Stimulated activated naive CD8-positive, alpha-beta T cell treated with anti-CD3 and anti-CD28 coated beads, Interleukin-15, Interleukin-2, amounts not matched to agents 100 ng/mL and 50 ng/mL, for 24 hours (primary cell): ENCODE data around the gene DPF3.
"Not testable (repeated sequence)": the region's sequence is repeated elsewhere in the genome, so short reads cannot be mapped to it uniquely, and the experiment has no call there.

Experiments used
- H3K27ac Mint-ChIP-seq: one replicate; pipeline ENCODE4 v1.8.0; 2021; ENCODE audit warnings: mild to moderate bottlenecking, mixed read lengths
- H3K27me3 Mint-ChIP-seq: one replicate; pipeline ENCODE4 v1.8.0; 2021; ENCODE audit warnings: mixed read lengths
- H3K36me3 Mint-ChIP-seq: one replicate; pipeline ENCODE4 v1.8.0; 2021; ENCODE audit warnings: low read depth, mixed read lengths
- H3K4me1 Mint-ChIP-seq: one replicate; pipeline ENCODE4 v1.8.0; 2021; ENCODE audit warnings: low read depth, mixed read lengths
- H3K4me3 Mint-ChIP-seq: one replicate; pipeline ENCODE4 v1.8.0; 2021; ENCODE audit warnings: mild to moderate bottlenecking, mixed read lengths
- H3K9me3 Mint-ChIP-seq: one replicate; pipeline ENCODE4 v1.8.0; 2021; ENCODE audit warnings: mixed read lengths

Gene DPF3

GRCh38 chr14:72752034-72752412, 141.9 kb downstream of the DPF3 start:
- Mint-ChIP-seq H3K4me1 (no peaks in the 10 kb centered on the region), H3K4me3 (no peak overlapping the region), H3K36me3 (peaks cover 6% of the 10 kb centered on the region), H3K27me3 (no peaks in the 10 kb centered on the region), H3K9me3 (peaks cover 7% of the 10 kb centered on the region), H3K27ac (no peak overlapping the region)

GRCh38 chr14:72751276-72752033, 142.4 kb downstream of the DPF3 start:
- no peak overlapping the region for H3K4me3 Mint-ChIP-seq
- H3K4me1 Mint-ChIP-seq = no peaks in the 10 kb centered on the region
- H3K36me3 Mint-ChIP-seq = peaks cover 6% of the 10 kb centered on the region
- H3K27me3 Mint-ChIP-seq = no peaks in the 10 kb centered on the region
- H3K27ac Mint-ChIP-seq = no peak overlapping the region
- peaks cover 7% of the 10 kb centered on the region for H3K9me3 Mint-ChIP-seq

- H3K4me1 Mint-ChIP-seq, H3K36me3 Mint-ChIP-seq, H3K27me3 Mint-ChIP-seq, H3K9me3 Mint-ChIP-seq, H3K4me3 Mint-ChIP-seq, H3K27ac Mint-ChIP-seq: not testable (repeated sequence)
Observed at GRCh38 chr14:72748921-72749320, 145.0 kb downstream of the DPF3 start.

- H3K36me3 Mint-ChIP-seq = peaks cover 6% of the 10 kb centered on the region
- H3K4me1 Mint-ChIP-seq = no peaks in the 10 kb centered on the region
- peaks cover 7% of the 10 kb centered on the region for H3K9me3 Mint-ChIP-seq
- H3K27me3 Mint-ChIP-seq = no peaks in the 10 kb centered on the region
- no peak overlapping the region for H3K4me3 Mint-ChIP-seq
- no peak overlapping the region for H3K27ac Mint-ChIP-seq
Observed at GRCh38 chr14:72747652-72748051, 146.2 kb downstream of the DPF3 start.

GRCh38 chr14:72745991-72746980, 147.6 kb downstream of the DPF3 start:
- Mint-ChIP-seq H3K27ac (no peak overlapping the region), H3K36me3 (peaks cover 6% of the 10 kb centered on the region), H3K27me3 (no peaks in the 10 kb centered on the region), H3K4me1 (no peaks in the 10 kb centered on the region), H3K4me3 (no peak overlapping the region), H3K9me3 (peaks cover 7% of the 10 kb centered on the region)

- Mint-ChIP-seq H3K4me3 (no peak overlapping the region), H3K27me3 (no peaks in the 10 kb centered on the region), H3K27ac (no peak overlapping the region), H3K9me3 (peaks cover 7% of the 10 kb centered on the region), H3K4me1 (no peaks in the 10 kb centered on the region), H3K36me3 (peaks cover 6% of the 10 kb centered on the region)
Observed at GRCh38 chr14:72745546-72745945, 148.4 kb downstream of the DPF3 start.

- Mint-ChIP-seq H3K27ac (no peak overlapping the region), H3K9me3 (peaks cover 7% of the 10 kb centered on the region), H3K4me3 (no peak overlapping the region), H3K36me3 (peaks cover 6% of the 10 kb centered on the region), H3K4me1 (no peaks in the 10 kb centered on the region), H3K27me3 (no peaks in the 10 kb centered on the region)
Observed at GRCh38 chr14:72744416-72745120, 149.3 kb downstream of the DPF3 start.

GRCh38 chr14:72743626-72744025, 150.3 kb downstream of the DPF3 start:
- Mint-ChIP-seq H3K9me3 (peaks cover 7% of the 10 kb centered on the region), H3K27me3 (no peaks in the 10 kb centered on the region), H3K4me1 (no peaks in the 10 kb centered on the region), H3K4me3 (no peak overlapping the region), H3K36me3 (peaks cover 6% of the 10 kb centered on the region), H3K27ac (no peak overlapping the region)

GRCh38 chr14:72742838-72743195, 151.1 kb downstream of the DPF3 start:
- H3K27me3 Mint-ChIP-seq = no peaks in the 10 kb centered on the region
- H3K9me3 Mint-ChIP-seq = peaks cover 2% of the 10 kb centered on the region
- peaks cover 2% of the 10 kb centered on the region for H3K36me3 Mint-ChIP-seq
- no peak overlapping the region for H3K27ac Mint-ChIP-seq
- H3K4me3 Mint-ChIP-seq = no peak overlapping the region
- no peaks in the 10 kb centered on the region for H3K4me1 Mint-ChIP-seq

GRCh38 chr14:72742118-72742837, 151.6 kb downstream of the DPF3 start:
- Mint-ChIP-seq H3K36me3 (no peaks in the 10 kb centered on the region), H3K27me3 (no peaks in the 10 kb centered on the region), H3K9me3 (no peaks in the 10 kb centered on the region), H3K4me3 (no peak overlapping the region), H3K27ac (no peak overlapping the region), H3K4me1 (no peaks in the 10 kb centered on the region)

- Mint-ChIP-seq H3K4me3 (no peak overlapping the region), H3K4me1 (no peaks in the 10 kb centered on the region), H3K9me3 (no peaks in the 10 kb centered on the region), H3K27me3 (no peaks in the 10 kb centered on the region), H3K36me3 (no peaks in the 10 kb centered on the region), H3K27ac (no peak overlapping the region)
Observed at GRCh38 chr14:72741826-72742117, 152.1 kb downstream of the DPF3 start.

- no peak overlapping the region for H3K4me3 Mint-ChIP-seq
- no peaks in the 10 kb centered on the region for H3K27me3 Mint-ChIP-seq
- H3K36me3 Mint-ChIP-seq = no peaks in the 10 kb centered on the region
- no peaks in the 10 kb centered on the region for H3K9me3 Mint-ChIP-seq
- H3K4me1 Mint-ChIP-seq = no peaks in the 10 kb centered on the region
- no peak overlapping the region for H3K27ac Mint-ChIP-seq
Observed at GRCh38 chr14:72740966-72741825, 152.7 kb downstream of the DPF3 start.

- Mint-ChIP-seq H3K36me3 (no peaks in the 10 kb centered on the region), H3K9me3 (no peaks in the 10 kb centered on the region), H3K27ac (no peak overlapping the region), H3K4me1 (no peaks in the 10 kb centered on the region), H3K27me3 (no peaks in the 10 kb centered on the region), H3K4me3 (no peak overlapping the region)
Observed at GRCh38 chr14:72740504-72740961, 153.4 kb downstream of the DPF3 start.
